M059J (cell line): ENCODE measurements around the gene CLCNKA. TPM values are rescaled to one million over a fixed set of nuclear protein-coding genes. Genes with fewer than 3 reads are reported as not detected.

Experiments
- DNase-seq: peaks from one replicate; pipeline ENCODE4 v3.0.0-alpha.2; 2012; ENCODE audit warnings: low read depth
- total RNA-seq: library from RNA; depleted of rRNA; stranded (reverse); fragments of >200 nt; shearing (Covaris generic); gene quantifications from 2 replicates; pipeline ENCODE4 v1.2.3, GENCODE V29; 2014

CLCNKA gene
- total RNA-seq, 1 experiment from 2014 or later, result 0.42 TPM

GRCh38 chr1:16063226-16063829, 41.5 kb downstream of the CLCNKA start:
- DNase-seq, result no peak

- DNase-seq, result no peak
Observed at GRCh38 chr1:16063921-16064320, 42.1 kb downstream of the CLCNKA start.

- no peak for DNase-seq
Observed at GRCh38 chr1:16064536-16065268, 42.9 kb downstream of the CLCNKA start.

- no peak for DNase-seq
Observed at GRCh38 chr1:16065269-16065576, 43.4 kb downstream of the CLCNKA start.

GRCh38 chr1:16066245-16066644, 44.4 kb downstream of the CLCNKA start:
- no peak for DNase-seq

- DNase-seq, result peak; percentile 42
Observed at GRCh38 chr1:16067127-16067768, 45.4 kb downstream of the CLCNKA start.

GRCh38 chr1:16067933-16068332, 46.1 kb downstream of the CLCNKA start:
- DNase-seq, result no peak

- peak; percentile 85 for DNase-seq
Observed at GRCh38 chr1:16068356-16069270, 46.8 kb downstream of the CLCNKA start.

GRCh38 chr1:16070640-16071355, 49.0 kb downstream of the CLCNKA start:
- DNase-seq, result no peak

- DNase-seq, result no peak
Observed at GRCh38 chr1:16071614-16072013, 49.8 kb downstream of the CLCNKA start.

GRCh38 chr1:16072095-16072494, 50.3 kb downstream of the CLCNKA start:
- DNase-seq, result no peak

- no peak for DNase-seq
Observed at GRCh38 chr1:16072616-16073484, 51.0 kb downstream of the CLCNKA start.

GRCh38 chr1:16073490-16074119, 51.8 kb downstream of the CLCNKA start, which contains the start of gene FAM131C:
FAM131C (minus strand) TSS chr1:16073651; CDS start chr1:16073442, 209 bp downstream.
- peak; percentile 38 for DNase-seq

- no peak for DNase-seq
Observed at GRCh38 chr1:16074217-16074616, 52.4 kb downstream of the CLCNKA start.

GRCh38 chr1:16075337-16076030, 53.6 kb downstream of the CLCNKA start:
- peak; percentile 87 for DNase-seq

GRCh38 chr1:16076031-16076864, 54.4 kb downstream of the CLCNKA start:
- peak; percentile 98 for DNase-seq

- peak; percentile 94 for DNase-seq
Observed at GRCh38 chr1:16076865-16077238, 55.0 kb downstream of the CLCNKA start.
